Liver (tissue), 9 donors: ENCODE results near the gene NCAM2. TPM values are rescaled to one million over a fixed set of nuclear protein-coding genes. Genes with fewer than 3 reads are reported as not detected.

Source experiments
- DNase-seq: peaks from one replicate; pipeline ENCODE4 v3.0.0-alpha.2; 2017; ENCODE audit warnings: low spot score
- H3K27ac ChIP-seq, 2 donors: one replicate each; pipeline ENCODE4 v1.7.0; 2013; ENCODE audit warnings: inconsistent platforms in 2 of 2, low read length in 2 of 2, control low read depth in 1 of 2, low read depth in 1 of 2, mild to moderate bottlenecking in 1 of 2
- H3K27me3 ChIP-seq, 4 donors: one replicate each; pipeline versions ENCODE4 v1.6.1 to v1.7.0; 2013; ENCODE audit warnings: low read length in 3 of 4, inconsistent platforms in 1 of 4, mild to moderate bottlenecking in 1 of 4, moderate library complexity in 1 of 4; ENCODE audit not compliant: control insufficient read depth in 4 of 4, insufficient read depth in 4 of 4
- H3K36me3 ChIP-seq, 4 donors: one replicate each; pipeline versions ENCODE4 v1.6.1 to v1.7.0; 2013; ENCODE audit warnings: low read length in 3 of 4, mild to moderate bottlenecking in 3 of 4, low read depth in 1 of 4, moderate library complexity in 1 of 4; ENCODE audit not compliant: control insufficient read depth in 4 of 4, insufficient read depth in 3 of 4
- H3K4me1 ChIP-seq, 4 donors: one replicate each; pipeline versions ENCODE4 v1.6.1 to v1.7.0; 2013; ENCODE audit warnings: low read length in 3 of 4, mild to moderate bottlenecking in 3 of 4, moderate library complexity in 1 of 4; ENCODE audit not compliant: control insufficient read depth in 4 of 4, insufficient read depth in 4 of 4
- H3K4me3 ChIP-seq, 3 donors: one replicate each; pipeline versions ENCODE4 v1.6.1 to v1.7.0; 2013; ENCODE audit warnings: low read length in 3 of 3, control low read depth in 1 of 3, low read depth in 1 of 3, mild to moderate bottlenecking in 1 of 3
- H3K9ac ChIP-seq, 2 donors: one replicate each; pipeline ENCODE4 v1.7.0; 2013; ENCODE audit warnings: low read length in 2 of 2, mild to moderate bottlenecking in 2 of 2, moderate library complexity in 2 of 2, control low read depth in 1 of 2, low read depth in 1 of 2
- H3K9me3 ChIP-seq, 4 donors: one replicate each; pipeline versions ENCODE4 v1.6.1 to v1.7.0; 2013; ENCODE audit warnings: low read length in 3 of 4; ENCODE audit not compliant: control insufficient read depth in 4 of 4
- ATF3 ChIP-seq: IDR thresholded peaks from 2 replicates; pipeline ENCODE4 v1.6.1; 2016; ENCODE audit warnings: antibody characterized with exemption
- CTCF ChIP-seq: fragments of 150-350 bp; IDR thresholded peaks from 2 replicates; pipeline ENCODE4 v1.5.1; 2017; ENCODE audit warnings: improper control_type of control experiment, low read depth, low read length; ENCODE audit not compliant: missing input control
- EGR1 ChIP-seq, 2 donors: IDR thresholded peaks; 2 replicates each; pipeline ENCODE4 v1.6.1; 2016 to 2018; ENCODE audit warnings: antibody characterized with exemption in 2 of 2, low read depth in 2 of 2
- FOXA1 ChIP-seq: IDR thresholded peaks from 2 replicates; pipeline ENCODE4 v1.6.1; 2016; ENCODE audit warnings: antibody characterized with exemption
- FOXA2 ChIP-seq: IDR thresholded peaks from 2 replicates; pipeline ENCODE4 v1.6.1; 2016; ENCODE audit warnings: antibody characterized with exemption
- GABPA ChIP-seq, 2 donors: IDR thresholded peaks in 1 of 2; conservative IDR thresholded peaks in 1 of 2; 2 replicates each; pipeline ENCODE4 v1.6.1; 2016; ENCODE audit warnings: antibody characterized with exemption in 2 of 2, mild to moderate bottlenecking in 1 of 2, moderate library complexity in 1 of 2
- HNF4A ChIP-seq, 2 donors: conservative IDR thresholded peaks; 2 replicates each; pipeline ENCODE4 v1.6.1; 2016; ENCODE audit warnings: antibody characterized with exemption in 2 of 2, mild to moderate bottlenecking in 2 of 2
- HNF4G ChIP-seq: IDR thresholded peaks from 2 replicates; pipeline ENCODE4 v1.6.1; 2016; ENCODE audit warnings: antibody characterized with exemption
- JUND ChIP-seq, 2 donors: IDR thresholded peaks; 2 replicates each; pipeline ENCODE4 v1.6.1; 2016; ENCODE audit warnings: antibody characterized with exemption in 2 of 2
- MAX ChIP-seq: IDR thresholded peaks from 2 replicates; pipeline ENCODE4 v1.6.1; 2016; ENCODE audit warnings: antibody characterized with exemption
- NR2F2 ChIP-seq: IDR thresholded peaks from 2 replicates; pipeline ENCODE4 v1.6.1; 2016; ENCODE audit warnings: antibody characterized with exemption
- RAD21 ChIP-seq, 2 donors: IDR thresholded peaks; 2 replicates each; pipeline ENCODE4 v1.6.1; 2016; ENCODE audit warnings: antibody characterized with exemption in 2 of 2, mild to moderate bottlenecking in 2 of 2
- REST ChIP-seq: IDR thresholded peaks from 2 replicates; pipeline ENCODE4 v1.6.1; 2016; ENCODE audit warnings: antibody characterized with exemption, mild to moderate bottlenecking
- RXRA ChIP-seq, 2 donors: IDR thresholded peaks; 2 replicates each; pipeline ENCODE4 v1.6.1; 2017 to 2018; ENCODE audit warnings: antibody characterized with exemption in 2 of 2, mild to moderate bottlenecking in 1 of 2
- SP1 ChIP-seq: IDR thresholded peaks from 2 replicates; pipeline ENCODE4 v1.6.1; 2018; ENCODE audit warnings: antibody characterized with exemption, mild to moderate bottlenecking
- TAF1 ChIP-seq: conservative IDR thresholded peaks from 2 replicates; pipeline ENCODE4 v1.6.1; 2016; ENCODE audit warnings: antibody characterized with exemption, mild to moderate bottlenecking
- YY1 ChIP-seq: IDR thresholded peaks from 2 replicates; pipeline ENCODE4 v1.6.1; 2016; ENCODE audit warnings: antibody characterized with exemption, mild to moderate bottlenecking
- ZBTB33 ChIP-seq: IDR thresholded peaks from 2 replicates; pipeline ENCODE4 v1.6.1; 2016; ENCODE audit warnings: antibody characterized with exemption
- WGBS: extraction: QIAGEN DNeasy Blood & Tissue Kit; methylation state at CpG from one replicate; pipeline ENCODE4 v1.1.7; 2013; 5-methylcytosine and 5-hydroxymethylcytosine counted together
- polyA plus RNA-seq, 2 donors: library from polyadenylated mRNA; stranded (reverse) in 1 of 2; unstranded in 1 of 2; fragments of 200-250 nt in 1 of 2; fragments of >200 nt in 1 of 2; fragmentation: Nextera tagmentation in 1 of 2; extraction: Ambion mirVana in 1 of 2; gene quantifications; one replicate each; pipeline versions ENCODE4 v1.2.1 to v1.2.3, GENCODE V29; 2013 to 2015
- total RNA-seq, 2 donors: library from RNA; depleted of rRNA; stranded (reverse); fragments of >200 nt; gene quantifications; one replicate each; pipeline ENCODE4 v1.2.3, GENCODE V29; 2014
- donor health status: healthy.
- donor health status: healthy.
- donor health status: healthy.
- donor health status: healthy.
- donor health status: healthy.

The NCAM2 gene
- total and polyA plus RNA-seq, 4 donors: 0.06 to 0.51 (median 0.24) TPM

- no peaks in the 10 kb centered on the region for H3K27me3 ChIP-seq
- H3K4me1 ChIP-seq: no peaks in the 10 kb centered on the region
- no peaks in the 10 kb centered on the region for H3K36me3 ChIP-seq
- DNase-seq: no peak
- 29% methylated on average over 1 of the region's 1 CpG for WGBS
- no peak overlapping the region for H3K4me3 ChIP-seq
- no peak overlapping the region for H3K27ac ChIP-seq
- TF ChIP-seq RAD21 (IDR thresholded peaks at IDR 0.05) (no peak), JUND (IDR thresholded peaks at IDR 0.05) (no peak), HNF4G (no peak), SP1 (no peak), EGR1 (IDR thresholded peaks at IDR 0.05; ENCODE audit: low read depth in 2 of 2) (no peak), RXRA (IDR thresholded peaks at IDR 0.05) (no peak), MAX (no peak), NR2F2 (no peak), ZBTB33 (no peak), HNF4A (conservative IDR thresholded peaks at IDR 0.05) (no peak), GABPA (IDR thresholded peaks at IDR 0.05 in 1 of 2, conservative IDR thresholded peaks at IDR 0.05 in 1 of 2) (no peak), TAF1 (no peak), YY1 (no peak), FOXA1 (no peak), FOXA2 (no peak)
- no peak overlapping the region for H3K9ac ChIP-seq
- no peaks in the 10 kb centered on the region for H3K9me3 ChIP-seq
These were observed 263.8 kb downstream of the NCAM2 start for GRCh38 chr21:21262048-21262447.

- Histone ChIP-seq H3K27me3 (no peaks in the 10 kb centered on the region), H3K9ac (no peak overlapping the region), H3K9me3 (no peaks in the 10 kb centered on the region), H3K4me3 (no peak overlapping the region), H3K27ac (no peak overlapping the region), H3K36me3 (no peaks in the 10 kb centered on the region), H3K4me1 (peaks cover 0 to 3% (median 0%) of the 10 kb centered on the region in 4 donors)
- WGBS: 58% methylated on average over 6 of the region's 6 CpGs
- DNase-seq: no peak
- TF ChIP-seq RXRA (IDR thresholded peaks at IDR 0.05): no peak
These were observed 269.9 kb downstream of the NCAM2 start for GRCh38 chr21:21268061-21268471.

GRCh38 chr21:21268885-21269284 lies 270.7 kb downstream of the NCAM2 start:
- no peak for DNase-seq
- H3K9ac ChIP-seq: no peak overlapping the region
- H3K27me3 ChIP-seq: no peaks in the 10 kb centered on the region
- H3K27ac ChIP-seq: no peak overlapping the region
- H3K4me1 ChIP-seq: peaks cover 0 to 3% (median 0%) of the 10 kb centered on the region in 4 donors
- H3K36me3 ChIP-seq: no peaks in the 10 kb centered on the region
- H3K9me3 ChIP-seq: no peaks in the 10 kb centered on the region
- H3K4me3 ChIP-seq: no peak overlapping the region
- TF ChIP-seq HNF4A (conservative IDR thresholded peaks at IDR 0.05): no peak
- TF ChIP-seq ATF3: no peak
- TF ChIP-seq REST: no peak
- TF ChIP-seq RXRA (IDR thresholded peaks at IDR 0.05): no peak
- TF ChIP-seq CTCF: no peak
- TF ChIP-seq YY1: no peak
- TF ChIP-seq MAX: no peak
- TF ChIP-seq EGR1 (IDR thresholded peaks at IDR 0.05; ENCODE audit: low read depth in 2 of 2): no peak
- no peak for TF ChIP-seq GABPA (IDR thresholded peaks at IDR 0.05 in 1 of 2, conservative IDR thresholded peaks at IDR 0.05 in 1 of 2)
- no peak for TF ChIP-seq ZBTB33
- TF ChIP-seq NR2F2: no peak
